HG02943 (cell line): ENCODE measurements around the gene NCEH1.
"Not testable (repeated sequence)": the region's sequence is repeated elsewhere in the genome, so short reads cannot be mapped to it uniquely, and the experiment has no call there.

Experiments used
- ATAC-seq: cut with Tn5 transposase; IDR thresholded peaks from one replicate; pipeline ENCODE4 v1.9.1; 2021; ENCODE audit warnings: mild to moderate bottlenecking, low read depth, moderate library complexity; ENCODE audit not compliant: unreplicated experiment

The NCEH1 gene

DNA sequence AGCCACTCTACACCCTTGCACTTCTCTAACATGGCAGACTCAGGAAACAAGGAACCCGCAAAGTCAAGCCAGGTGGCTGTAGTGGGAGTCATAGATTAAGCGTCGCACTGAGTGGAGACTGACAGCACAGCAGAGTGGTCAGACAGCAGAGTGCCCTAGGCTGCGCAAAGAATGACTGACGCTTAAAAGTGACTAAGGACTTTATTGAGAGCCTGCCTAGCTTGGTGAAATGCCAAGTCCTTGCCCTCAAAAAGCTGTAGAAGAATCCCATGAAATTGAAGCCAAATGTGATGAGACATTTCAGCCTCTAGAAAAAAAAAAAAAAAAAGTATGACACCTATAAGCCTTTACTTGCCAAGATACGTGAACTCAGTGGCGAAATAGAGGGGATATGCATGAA lies 30.2 kb downstream of the NCEH1 start:
- ATAC-seq, result no peak

DNA sequence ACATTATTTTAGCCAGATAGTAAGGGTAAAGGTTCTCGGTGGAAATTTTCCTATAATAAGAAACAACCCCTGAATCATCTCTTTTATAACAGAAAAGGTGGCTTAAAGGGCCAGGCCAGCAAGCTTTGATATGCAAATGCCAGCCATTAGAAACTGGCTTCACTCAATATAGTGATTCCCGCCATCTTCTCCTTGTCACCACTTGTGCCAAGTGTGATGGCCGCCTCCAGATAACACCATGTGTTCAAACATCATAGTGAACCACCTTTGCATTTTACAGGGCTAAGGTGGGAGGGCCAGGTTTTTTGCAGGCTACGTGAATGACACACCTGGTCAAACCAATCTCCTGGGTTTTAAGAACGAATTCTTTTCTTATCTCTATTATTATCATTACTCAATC lies 31.3 kb downstream of the NCEH1 start:
- ATAC-seq, result no peak

DNA sequence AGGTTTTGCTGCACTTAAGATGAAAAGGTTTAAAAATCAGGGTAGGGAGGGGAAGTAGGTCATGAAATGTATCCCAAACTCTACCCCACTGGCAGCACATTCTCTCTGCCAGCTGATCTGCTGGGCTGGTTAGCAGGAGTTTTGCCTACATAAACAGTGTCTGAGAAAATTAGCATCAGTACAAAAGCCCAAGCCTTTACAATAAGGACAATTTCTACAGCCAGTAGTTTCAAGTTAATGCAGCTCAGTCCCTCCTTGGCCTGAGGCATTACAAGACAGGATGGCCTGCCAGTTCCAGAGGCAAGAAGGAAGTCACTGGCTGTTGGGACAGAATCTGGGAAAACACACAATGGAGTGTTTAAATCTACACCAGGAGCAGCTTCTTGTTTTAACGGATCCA lies 32.8 kb downstream of the NCEH1 start:
- no peak for ATAC-seq

DNA sequence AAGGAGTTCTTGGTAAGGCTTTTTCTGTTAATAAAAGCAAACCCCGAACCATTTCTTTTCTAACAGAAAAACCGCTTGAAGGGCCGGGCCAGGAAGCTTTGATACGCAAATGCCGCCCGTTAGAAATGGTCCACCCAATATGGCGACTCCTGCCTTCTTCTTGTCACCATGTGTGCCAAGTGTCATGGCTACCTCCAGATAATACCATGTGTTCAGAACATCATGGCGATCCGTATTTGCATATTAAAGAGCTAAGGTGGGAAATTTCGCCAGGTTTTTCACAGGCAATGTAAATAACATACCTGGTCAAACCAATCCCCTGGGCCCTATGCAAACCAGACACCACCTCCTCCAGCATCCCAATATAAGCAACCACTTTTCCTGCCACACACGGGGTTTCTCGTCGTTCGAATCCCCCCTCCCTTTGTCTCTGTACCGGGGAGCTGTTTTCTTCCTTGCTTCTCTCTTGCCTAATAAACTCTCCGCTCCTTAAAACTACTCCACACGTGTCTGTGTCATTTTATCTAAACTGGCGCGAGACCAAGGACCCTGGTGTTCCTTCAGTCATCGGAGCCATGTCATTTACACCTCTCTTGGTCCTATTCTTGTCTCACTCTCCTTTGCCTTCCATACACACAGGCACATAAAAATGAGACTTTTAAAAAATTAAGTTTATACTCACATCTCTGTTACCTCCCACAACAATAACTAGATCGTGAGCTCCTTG lies 34.5 kb downstream of the NCEH1 start:
- ATAC-seq, result no peak

DNA sequence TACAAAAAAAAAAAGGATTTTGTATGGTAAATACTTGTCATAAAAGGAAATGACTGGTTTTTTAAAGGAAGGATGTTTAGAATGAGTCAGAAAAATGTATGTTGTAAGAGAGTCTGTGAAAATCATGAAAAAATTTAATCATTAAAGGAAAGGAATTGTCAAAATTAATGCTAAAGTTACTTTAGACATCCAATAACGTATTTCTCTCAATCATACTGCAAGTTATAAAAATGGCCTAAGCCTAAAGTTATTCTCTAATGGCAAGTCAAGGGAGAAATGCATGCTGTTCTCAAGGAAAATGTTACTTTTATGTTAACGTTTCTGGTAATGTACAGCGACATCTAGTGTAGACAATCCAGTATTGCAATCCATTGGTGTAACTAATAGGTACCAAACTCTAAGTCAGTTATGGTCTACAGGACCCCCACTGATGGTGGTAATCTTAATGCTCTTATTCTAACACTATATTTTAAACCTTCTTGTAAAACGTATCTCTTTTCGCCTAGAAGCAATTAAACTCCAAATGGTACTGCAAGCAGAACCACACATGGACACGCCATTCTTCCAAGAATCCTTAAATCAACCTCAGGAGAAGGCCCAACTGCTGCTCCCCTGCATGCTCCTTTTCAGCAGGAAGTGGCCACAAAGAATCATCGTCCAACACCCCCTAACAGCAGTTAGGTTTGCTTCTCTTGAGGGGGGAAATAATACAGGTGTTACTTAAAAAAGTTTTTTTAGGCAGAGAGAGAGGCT lies 35.2 kb downstream of the NCEH1 start:
- no peak for ATAC-seq

DNA sequence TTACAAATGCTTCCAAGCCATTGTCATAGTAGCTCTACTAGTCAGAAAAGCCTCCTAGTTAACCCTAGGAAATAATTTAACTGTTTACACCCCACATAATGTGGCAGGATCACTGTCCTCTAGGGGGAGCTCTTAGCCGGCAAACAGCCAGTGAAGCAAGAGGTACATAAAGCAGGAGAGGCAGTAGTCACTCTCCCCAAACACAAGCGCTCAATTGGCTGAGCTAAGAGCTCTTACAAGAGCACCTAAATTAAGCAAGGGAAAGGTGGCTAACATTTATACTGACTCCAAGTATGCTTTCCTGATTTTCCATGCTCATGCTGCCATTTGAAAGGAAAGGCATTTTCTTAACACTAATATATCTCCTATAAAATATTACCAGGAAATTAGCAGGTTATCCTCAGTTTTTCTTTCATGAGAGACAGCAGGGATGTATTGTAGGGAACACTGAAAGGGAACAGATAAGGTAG lies 37.6 kb downstream of the NCEH1 start:
- peak; percentile 81 for ATAC-seq

DNA sequence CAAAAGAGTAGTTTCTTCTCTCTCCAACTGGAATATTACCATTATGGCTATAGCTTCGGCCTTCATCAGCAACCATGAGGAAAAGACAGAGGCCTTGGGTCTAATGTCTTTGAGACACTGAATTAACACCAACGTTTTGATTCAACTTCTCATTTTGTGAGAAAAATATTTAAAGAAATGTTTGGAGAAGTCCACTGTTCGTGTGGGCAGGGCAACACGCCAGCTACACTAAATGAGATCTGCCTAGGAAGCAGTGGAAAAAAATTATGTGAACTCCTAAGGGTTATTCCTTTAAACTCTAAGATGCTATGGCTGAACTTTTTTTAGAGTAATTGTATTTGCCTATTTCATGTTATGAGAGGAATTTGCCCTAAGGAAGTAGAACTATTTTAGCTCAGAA lies 41.8 kb downstream of the NCEH1 start:
- no peak for ATAC-seq

DNA sequence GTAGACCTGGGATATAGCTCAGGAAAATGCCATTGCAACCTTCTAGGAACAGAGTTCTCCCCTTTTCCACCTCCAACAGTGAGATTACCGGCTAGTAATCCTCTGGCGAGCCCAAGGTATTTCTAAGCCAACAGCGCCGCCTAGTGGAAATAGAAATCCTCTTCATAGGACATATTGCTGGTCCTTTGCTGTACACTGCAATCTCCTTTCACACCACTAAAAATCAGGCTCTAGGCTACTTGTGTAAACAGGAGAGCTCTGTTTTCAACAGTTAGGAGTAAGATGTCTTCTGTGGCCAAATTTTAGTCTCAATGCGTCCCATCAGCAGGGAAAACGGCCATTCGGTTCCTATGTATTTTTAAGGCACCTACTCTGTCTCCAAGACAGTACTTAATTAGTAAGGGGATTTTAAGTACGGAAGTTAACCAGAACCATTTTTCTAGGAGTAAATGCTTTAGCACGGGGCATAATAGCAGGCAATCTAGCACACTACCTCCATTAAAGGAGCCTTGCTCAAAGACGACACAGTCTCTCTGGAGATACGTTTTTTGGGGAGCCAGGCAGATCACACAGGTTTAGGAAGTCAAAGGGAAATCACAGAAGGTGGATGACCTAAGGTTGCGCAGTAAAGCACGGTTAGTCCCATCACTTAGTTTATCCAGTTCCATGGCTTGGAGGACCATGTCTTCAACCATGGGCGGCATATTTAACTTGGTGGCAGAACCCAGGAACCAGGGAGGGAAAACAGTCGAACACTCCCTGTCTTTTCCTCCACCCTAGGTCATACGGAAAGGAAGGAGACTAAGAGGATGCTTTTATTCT lies 43.8 kb downstream of the NCEH1 start:
- ATAC-seq, result peak; percentile 87

DNA sequence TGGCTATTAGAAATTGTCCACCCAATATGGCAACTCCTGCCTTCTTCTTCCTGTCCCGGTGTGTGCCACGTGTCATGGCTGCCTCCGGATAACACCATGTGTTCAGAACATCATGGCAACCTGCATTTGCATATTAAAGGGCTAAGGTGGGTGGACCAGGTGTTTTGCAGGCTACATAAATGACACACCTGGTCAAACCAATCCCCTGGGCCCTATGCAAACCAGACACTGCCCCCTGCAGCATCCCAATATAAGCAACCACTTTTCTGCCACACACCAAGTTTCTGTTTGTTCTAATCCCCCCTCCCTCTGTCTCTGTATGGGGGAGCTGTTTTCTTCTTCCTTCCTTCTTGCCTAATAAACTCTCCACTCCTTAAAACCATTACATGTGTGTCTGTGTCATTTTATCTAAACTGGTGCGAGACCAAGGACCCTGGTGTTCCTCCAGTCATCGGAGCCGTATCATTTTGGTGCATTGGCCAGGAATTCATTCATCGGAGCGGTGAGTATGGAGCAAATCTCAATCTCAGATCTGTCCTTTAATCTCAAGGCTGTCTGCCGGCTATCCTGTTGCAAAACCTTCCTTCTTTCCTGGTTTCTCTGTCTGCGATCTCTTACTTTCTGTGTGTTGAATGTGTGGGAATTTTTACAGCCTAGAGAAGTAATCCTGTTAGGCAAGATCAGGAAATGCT lies 44.5 kb downstream of the NCEH1 start:
- ATAC-seq, result no peak

DNA sequence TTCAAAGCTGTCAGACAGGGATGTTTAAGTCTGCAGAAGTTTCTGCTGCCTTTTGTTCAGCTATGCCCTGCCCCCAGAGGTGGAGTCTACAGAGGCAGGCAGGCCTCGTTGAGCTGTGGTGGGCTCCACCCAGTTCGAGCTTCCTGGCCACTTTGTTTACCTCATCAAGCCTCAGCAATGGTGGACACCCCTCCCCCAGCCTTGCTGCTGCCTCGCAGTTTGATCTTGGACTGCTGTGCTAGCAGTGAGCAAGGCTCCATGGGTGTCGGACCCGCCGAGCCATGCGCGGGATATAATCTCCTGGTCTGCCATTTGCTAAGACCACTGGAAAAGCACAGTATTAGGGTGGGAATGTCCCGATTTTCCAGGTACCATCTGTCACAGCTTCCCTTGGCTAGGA lies 45.4 kb downstream of the NCEH1 start:
- ATAC-seq, result not testable (repeated sequence)

DNA sequence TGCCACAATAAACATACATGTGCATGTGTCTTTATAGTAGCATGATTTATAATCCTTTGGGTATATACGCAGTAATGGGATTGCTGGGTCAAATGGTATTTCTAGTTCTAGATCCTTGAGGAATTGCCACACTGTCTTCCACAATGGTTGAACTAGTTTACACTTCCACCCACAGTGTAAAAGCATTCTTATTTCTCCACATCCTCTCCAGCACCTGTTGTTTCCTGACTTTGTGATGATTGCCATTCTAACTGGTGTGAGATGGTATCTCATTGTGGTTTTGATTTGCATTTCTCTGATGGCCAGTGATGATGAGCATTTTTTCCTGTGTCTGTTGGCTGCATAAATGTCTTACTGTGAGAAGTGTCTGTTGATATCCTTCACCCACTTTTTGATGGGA lies 50.4 kb downstream of the NCEH1 start:
- not testable (repeated sequence) for ATAC-seq

DNA sequence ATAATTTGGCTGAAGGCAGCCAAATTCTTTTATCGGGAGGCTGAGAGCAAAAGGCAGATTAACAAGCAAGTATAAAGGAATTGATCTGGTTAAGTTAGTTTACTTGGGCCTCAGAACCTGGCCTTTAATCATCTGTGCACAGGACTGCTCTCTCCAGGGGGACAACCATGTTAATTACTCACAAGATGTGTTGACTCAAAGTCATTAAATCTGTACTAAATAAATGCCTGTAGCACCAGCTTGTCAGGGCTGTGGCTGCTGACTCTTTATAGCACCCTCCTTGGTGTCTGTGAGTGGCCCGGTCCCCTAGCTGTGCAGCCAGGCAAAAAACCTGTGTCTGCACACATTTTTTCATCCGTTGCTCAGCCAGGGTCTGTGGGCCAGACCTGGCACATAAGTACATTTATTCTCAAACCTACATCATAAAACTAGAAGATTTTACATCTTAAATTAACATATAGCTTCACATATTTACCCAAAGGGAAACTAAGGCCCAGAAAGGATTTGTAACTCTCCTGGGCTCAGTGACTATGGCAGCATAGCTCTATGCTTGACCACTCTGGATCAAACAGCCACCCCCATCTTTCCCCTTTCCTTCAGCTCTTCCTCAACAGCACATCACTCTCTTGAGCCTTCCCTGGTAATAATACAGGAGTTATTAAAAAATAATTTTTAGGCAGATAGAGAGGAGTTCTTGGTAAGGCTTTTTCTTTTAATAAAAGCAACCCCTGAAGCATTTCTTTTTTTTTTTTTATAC lies 51.4 kb downstream of the NCEH1 start:
- no peak for ATAC-seq

DNA sequence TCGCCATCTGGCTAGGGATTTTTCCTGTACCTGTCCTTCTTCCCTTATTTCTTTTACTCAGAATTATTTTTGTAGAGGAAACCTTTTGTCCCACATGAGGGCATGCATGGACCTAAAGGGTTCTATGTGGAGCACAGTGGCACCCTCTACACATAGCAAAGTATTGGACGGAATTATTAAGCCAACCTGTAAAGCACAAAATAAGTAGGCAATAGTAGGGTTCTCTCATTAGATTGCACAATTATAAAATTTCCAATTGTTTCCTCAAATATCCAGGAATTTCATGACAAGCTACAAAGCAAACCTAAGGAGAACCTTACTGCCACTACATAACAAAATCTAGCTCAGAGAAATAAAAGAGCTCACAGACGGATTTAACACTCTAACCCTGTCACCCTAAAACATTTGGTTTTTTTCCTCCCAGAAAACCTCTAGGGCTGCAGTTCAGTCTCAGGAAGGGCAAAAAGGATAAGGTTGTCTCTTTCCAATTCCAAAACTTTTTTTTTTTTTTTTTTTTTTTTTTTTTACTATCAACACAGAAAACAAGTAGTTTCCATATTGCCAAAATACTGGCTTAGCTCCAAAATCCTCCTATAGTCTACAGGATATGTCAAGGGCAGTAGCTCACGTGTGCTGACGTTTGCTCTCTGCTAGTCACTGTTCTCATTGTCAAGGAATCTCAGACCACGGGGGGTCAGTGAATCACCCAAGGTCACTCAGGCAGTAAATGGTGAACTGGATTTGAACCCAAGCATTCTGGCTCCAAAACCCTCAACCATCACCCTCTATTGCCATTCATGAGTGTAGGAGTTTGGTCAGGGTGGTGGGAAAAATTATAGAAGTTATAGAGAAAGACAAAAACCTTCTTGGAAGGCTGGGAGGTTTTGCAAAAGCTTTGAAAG lies 52.3 kb downstream of the NCEH1 start:
- ATAC-seq, result no peak

DNA sequence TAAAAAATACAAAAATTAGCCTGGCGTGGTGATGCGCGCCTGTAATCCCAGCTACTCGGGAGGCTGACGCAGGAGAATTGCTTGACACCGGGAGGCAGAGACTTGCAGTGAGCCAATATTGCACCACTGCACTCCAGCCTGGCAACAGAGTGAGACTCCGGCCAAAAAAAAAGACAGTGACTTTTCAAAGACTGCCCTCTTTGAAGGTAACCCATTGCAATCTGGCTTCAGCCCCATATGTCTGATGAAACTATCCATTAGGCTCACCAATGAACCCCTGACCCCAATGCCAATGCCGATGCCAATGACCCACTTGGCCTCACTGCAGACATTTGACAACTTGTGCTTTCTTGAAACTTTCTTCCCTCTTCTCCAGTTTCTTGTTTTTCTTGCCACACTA lies 54.3 kb downstream of the NCEH1 start:
- ATAC-seq, result no peak

DNA sequence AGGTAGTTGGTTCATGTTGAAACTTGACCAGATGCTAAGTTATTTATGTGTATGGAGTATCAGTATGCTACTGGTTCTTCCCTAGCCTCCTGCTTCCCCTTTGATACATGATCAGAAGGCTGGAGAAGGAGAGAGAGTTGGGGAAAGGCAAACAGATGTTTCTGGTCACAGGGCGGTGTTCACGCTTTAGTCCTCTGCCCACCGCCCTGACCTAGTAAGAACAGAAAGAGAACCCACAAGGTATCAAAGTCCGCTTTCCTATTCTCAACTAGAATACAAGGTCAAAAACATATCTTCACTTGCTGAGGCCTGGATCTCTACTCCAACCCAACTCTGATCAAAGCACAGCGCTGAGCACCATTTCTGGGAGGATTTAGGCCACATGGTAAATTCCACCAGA lies 55.5 kb downstream of the NCEH1 start:
- ATAC-seq, result no peak

DNA sequence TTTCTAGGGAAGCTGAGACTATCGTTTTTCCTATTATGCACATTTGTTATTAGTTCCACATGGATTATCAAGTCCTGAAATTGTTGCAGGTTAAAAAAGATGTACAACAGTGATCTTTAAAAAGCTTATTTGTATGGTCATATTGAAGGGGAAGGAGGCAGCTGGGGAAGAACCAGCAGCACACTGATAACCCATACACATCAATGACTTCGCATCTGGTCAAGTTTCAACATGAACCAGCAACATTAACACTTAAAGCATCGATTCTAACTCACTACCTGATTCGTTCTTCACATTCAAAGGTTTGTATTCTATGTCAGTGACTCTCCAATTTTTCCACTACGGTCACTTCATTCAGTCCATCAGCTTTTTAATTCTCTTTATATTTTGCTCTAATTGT lies 56.4 kb downstream of the NCEH1 start:
- no peak for ATAC-seq

DNA sequence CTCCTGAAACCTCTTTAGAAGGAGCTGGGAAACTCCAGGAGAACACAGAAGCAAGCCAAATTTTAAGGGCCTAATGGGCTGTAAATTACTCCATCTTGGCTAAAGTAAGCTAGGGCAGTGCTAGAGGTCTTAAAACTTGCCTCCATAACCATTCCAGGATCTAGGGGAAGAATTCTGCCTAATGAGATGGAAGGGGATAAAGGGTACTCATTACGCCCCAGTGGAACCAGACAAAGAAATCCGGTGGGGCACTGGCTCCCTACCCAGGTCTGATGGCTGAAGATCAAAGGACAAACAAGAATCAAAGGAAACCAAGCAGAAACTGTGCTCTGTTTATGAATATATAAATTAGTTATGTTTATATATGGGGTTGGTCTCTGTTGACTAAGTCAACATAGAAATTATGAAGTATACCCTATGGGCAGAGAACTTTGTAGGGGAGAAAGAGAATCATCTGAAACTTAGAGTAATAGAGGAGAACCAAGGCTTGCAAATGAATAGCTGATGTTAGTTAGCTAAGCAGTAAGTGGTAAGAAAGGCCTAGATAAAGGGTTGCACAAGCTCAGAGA lies 57.8 kb downstream of the NCEH1 start:
- ATAC-seq, result no peak

DNA sequence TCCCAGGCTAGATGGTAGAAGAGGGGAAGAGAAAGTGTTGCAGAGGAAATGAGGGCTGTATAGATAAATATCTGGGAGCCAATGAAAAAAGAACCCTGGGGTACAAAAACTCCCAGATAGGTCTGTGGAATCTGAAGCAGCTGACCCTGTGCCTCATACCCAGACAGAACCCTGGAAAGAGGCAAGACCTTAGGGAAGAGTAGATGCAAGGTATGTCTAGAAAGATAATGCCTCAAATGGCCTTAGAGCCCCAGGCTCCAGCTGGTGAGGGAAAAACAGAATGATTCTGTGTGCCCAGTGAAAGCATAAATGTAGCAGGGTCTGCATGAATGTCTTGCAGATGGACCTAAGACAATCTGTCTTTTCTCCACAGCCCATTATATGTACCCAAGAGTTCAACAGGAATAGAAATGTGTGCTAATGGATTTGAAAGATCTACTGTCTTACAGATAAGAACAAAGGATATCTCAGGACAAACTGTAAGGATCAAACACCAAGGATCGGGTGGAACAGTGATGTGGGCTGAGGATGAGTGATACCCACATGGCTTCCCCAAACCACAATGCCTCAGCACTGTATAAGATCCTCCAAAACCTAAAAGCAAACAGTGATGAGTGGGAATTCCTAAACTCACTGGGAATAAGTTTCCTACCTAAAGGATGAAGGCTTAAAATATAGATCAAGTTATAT lies 58.8 kb downstream of the NCEH1 start:
- ATAC-seq, result no peak
